ENCODE measurements around the gene WRAP53. TPM values are rescaled to one million over a fixed set of nuclear protein-coding genes. Genes with fewer than 3 reads are reported as not detected.
A peak's percentile ranks its signal among the peaks of the same experiment; 100 is the strongest.

WRAP53 gene
- total and polyA plus RNA-seq, 2 experiments from 2014 or later = 7.8 to 12.0 TPM

GRCh38 chr17:7705269-7706255, 17.3 kb downstream of the WRAP53 start:
- Histone ChIP-seq H3K4me2 (peak overlapping the region; percentile 95), H2AFZ (peak overlapping the region; percentile 77), H4K20me1 (ENCODE audit: insufficient read depth, poor library complexity, severe bottlenecking) (no peaks in the 10 kb centered on the region), H3K4me1 (ENCODE audit: insufficient read depth) (peaks cover 22% of the 10 kb centered on the region), H3K36me3 (replicated peaks; ENCODE audit: insufficient read depth, low read depth) (no peaks in the 10 kb centered on the region), H3K9me3 (ENCODE audit: low read depth) (no peaks in the 10 kb centered on the region), H3K27me3 (peaks cover 16% of the 10 kb centered on the region), H3K79me2 (peaks cover 6% of the 10 kb centered on the region), H3K9me2 (replicated peaks; ENCODE audit: insufficient read depth) (no peaks in the 10 kb centered on the region), H3K27ac (no peak overlapping the region), H3K4me3 (peak overlapping the region; percentile 94)
- 5% methylated on average over 21 of the region's 50 CpGs for WGBS (ENCODE audit: low lambda C conversion rate, missing lambda C conversion rate)
- TF ChIP-seq EZH2phosphoT487 (IDR thresholded peaks at IDR 0.05; ENCODE audit: low read depth, severe bottlenecking, unreplicated experiment) (no peak), CTCF (IDR thresholded peaks at IDR 0.05; ENCODE audit: poor library complexity) (no peak), EZH2 (IDR thresholded peaks at IDR 0.05; ENCODE audit: borderline replicate concordance) (no peak)
- DNase-seq (ENCODE audit: low spot score) = no peak

DNA sequence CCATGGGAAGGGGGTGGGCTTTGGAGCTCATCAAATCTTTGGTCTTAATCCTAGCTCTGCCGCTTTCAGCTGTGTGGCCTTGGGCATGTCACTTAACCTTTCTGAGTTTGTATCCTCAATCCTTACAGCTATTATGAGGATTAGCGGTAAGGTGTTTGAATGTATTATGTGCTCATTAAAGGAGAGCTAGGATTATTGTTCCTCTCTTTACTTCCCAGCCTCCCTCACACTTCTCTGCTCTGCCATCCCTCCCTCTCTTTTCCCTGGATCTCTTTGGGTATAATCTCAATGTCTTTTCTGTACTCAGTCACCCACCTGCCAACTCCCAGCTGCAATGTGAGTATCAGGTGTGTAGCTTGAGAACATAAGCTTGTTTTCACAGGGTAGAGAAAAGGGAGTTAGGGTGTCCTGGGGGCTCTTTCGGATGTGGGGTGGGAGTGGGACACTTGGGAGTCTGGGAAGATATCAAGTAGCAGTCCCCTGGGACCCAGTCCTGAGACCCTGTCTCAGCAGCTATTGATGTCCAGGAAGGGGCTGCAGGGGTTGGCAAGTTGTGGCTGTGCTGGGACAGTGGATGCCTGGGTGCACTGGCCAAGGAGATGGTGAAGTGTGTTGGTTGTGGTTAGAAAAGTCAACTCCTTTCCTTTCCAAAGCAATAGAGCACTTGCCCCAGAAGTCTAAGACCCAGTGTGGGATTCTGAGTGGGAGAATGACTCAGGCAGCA, 18.5 kb downstream of the WRAP53 start:
- no peak for DNase-seq (ENCODE audit: low spot score)
- WGBS (ENCODE audit: low lambda C conversion rate, missing lambda C conversion rate) = 76% methylated on average over 3 of the region's 3 CpGs
- peaks cover 22% of the 10 kb centered on the region for H3K4me1 ChIP-seq (ENCODE audit: insufficient read depth)
- H3K4me2 ChIP-seq = peak overlapping the region; percentile 95
- H3K9me3 ChIP-seq (ENCODE audit: low read depth) = no peaks in the 10 kb centered on the region
- no peaks in the 10 kb centered on the region for H4K20me1 ChIP-seq (ENCODE audit: insufficient read depth, poor library complexity, severe bottlenecking)
- H3K36me3 ChIP-seq (replicated peaks; ENCODE audit: insufficient read depth, low read depth) = no peaks in the 10 kb centered on the region
- TF ChIP-seq EZH2 (IDR thresholded peaks at IDR 0.05; ENCODE audit: borderline replicate concordance) = no peak
- no peak for TF ChIP-seq EZH2phosphoT487 (IDR thresholded peaks at IDR 0.05; ENCODE audit: low read depth, severe bottlenecking, unreplicated experiment)
- TF ChIP-seq CTCF (IDR thresholded peaks at IDR 0.05; ENCODE audit: poor library complexity) = no peak
- no peaks in the 10 kb centered on the region for H3K9me2 ChIP-seq (replicated peaks; ENCODE audit: insufficient read depth)
- peaks cover 26% of the 10 kb centered on the region for H3K27me3 ChIP-seq
- no peak overlapping the region for H2AFZ ChIP-seq
- peaks cover 6% of the 10 kb centered on the region for H3K79me2 ChIP-seq
- H3K4me3 ChIP-seq = no peak overlapping the region
- H3K27ac ChIP-seq = no peak overlapping the region

DNA sequence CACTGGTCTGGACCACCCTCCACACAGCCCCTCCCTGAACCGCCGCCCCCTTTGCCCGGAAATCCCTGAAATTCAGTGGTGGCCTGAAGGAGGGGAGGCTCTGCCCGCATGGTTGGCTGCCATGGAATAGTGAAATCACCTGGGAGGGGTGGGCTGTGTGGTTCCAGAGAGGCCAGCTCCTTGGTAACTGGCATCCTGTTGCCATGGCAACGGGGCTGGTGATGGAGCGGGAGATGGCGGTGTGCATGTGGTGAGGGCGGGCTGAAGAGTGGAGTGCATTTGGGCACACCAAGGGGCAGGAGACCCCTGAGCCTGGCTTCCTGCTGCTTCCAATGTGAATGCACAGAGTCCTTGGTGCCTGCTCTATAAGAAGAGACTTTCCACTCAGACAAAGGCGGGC, 19.2 kb downstream of the WRAP53 start:
- Histone ChIP-seq H3K36me3 (replicated peaks; ENCODE audit: insufficient read depth, low read depth) (no peaks in the 10 kb centered on the region), H3K27me3 (peaks cover 31% of the 10 kb centered on the region), H3K4me3 (no peak overlapping the region), H4K20me1 (ENCODE audit: insufficient read depth, poor library complexity, severe bottlenecking) (no peaks in the 10 kb centered on the region), H3K27ac (no peak overlapping the region), H3K9me2 (replicated peaks; ENCODE audit: insufficient read depth) (no peaks in the 10 kb centered on the region), H3K4me2 (no peak overlapping the region), H3K79me2 (peaks cover 6% of the 10 kb centered on the region), H3K4me1 (ENCODE audit: insufficient read depth) (peaks cover 22% of the 10 kb centered on the region), H3K9me3 (ENCODE audit: low read depth) (no peaks in the 10 kb centered on the region), H2AFZ (no peak overlapping the region)
- no peak for DNase-seq (ENCODE audit: low spot score)
- TF ChIP-seq EZH2 (IDR thresholded peaks at IDR 0.05; ENCODE audit: borderline replicate concordance) = no peak
- TF ChIP-seq EZH2phosphoT487 (IDR thresholded peaks at IDR 0.05; ENCODE audit: low read depth, severe bottlenecking, unreplicated experiment) = no peak
- TF ChIP-seq CTCF (IDR thresholded peaks at IDR 0.05; ENCODE audit: poor library complexity) = no peak
- WGBS (ENCODE audit: low lambda C conversion rate, missing lambda C conversion rate) = 88% methylated on average over 9 of the region's 9 CpGs

Data from hepatocyte (in vitro differentiated cells).